ENCODE results near the gene SRP14.
"Not testable (repeated sequence)": the region's sequence is repeated elsewhere in the genome, so short reads cannot be mapped to it uniquely, and the experiment has no call there.

- not testable (repeated sequence) for TF ChIP-seq CTCF (conservative IDR thresholded peaks at IDR 0.05; ENCODE audit: low read length); EZH2phosphoT487 (IDR thresholded peaks at IDR 0.05; ENCODE audit: borderline replicate concordance)
These were observed 46.0 kb downstream of the SRP14 start for GRCh38 chr15:39992953-39993352.
